A549 treated with RU486 at 1 μM for 4 hours (cell line): ENCODE measurements around the gene LCE1A. TPM values are rescaled to one million over a fixed set of nuclear protein-coding genes. Genes with fewer than 3 reads are reported as not detected.

ENCODE experiments used
- total RNA-seq: library from RNA; stranded (reverse); fragments of 200-300 nt; extraction: Qiagen RNA extraction; gene quantifications from 5 replicates; pipeline ENCODE4 v1.2.3, GENCODE V29; 2022; ENCODE audit warnings: low read depth

LCE1A gene, protein sequence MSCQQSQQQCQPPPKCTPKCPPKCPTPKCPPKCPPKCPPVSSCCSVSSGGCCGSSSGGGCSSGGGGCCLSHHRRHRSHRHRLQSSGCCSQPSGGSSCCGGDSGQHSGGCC
- total RNA-seq, result not detected in 5 replicates

DNA sequence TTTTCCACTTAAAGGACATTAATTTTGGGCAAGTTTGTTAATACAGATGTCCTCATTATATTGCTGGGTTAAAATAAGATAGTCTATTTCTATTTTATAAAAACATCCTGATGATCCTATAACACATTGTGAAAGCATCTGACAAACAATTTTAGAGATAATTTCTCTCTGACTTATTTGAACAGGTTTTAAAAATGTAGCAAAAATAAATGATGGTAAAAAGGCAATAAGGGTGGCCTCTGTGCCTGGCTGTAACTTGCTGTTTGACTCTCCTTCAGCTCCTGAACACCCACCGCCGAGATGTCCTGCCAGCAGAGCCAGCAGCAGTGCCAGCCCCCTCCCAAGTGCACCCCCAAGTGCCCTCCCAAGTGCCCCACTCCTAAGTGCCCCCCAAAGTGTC, at the start of gene LCE1A:
LCE1A (plus strand) TSS at position 301 of the 400 bp plus-strand sequence; CDS start at position 301, 0 bp downstream.

GRCh38 chr1:152786077-152786476, 41.2 kb upstream of the LCE1A start, which contains the start of gene LCE1E:
Gene LCE1E (plus strand): TSS chr1:152786257. CDS start chr1:152787300, 1,043 bp downstream.

GRCh38 chr1:152796421-152796820, 30.9 kb upstream of the LCE1A start, which contains the start of gene LCE1D:
Gene LCE1D (plus strand): TSS chr1:152796721. CDS start chr1:152797795, 1,074 bp downstream.

DNA sequence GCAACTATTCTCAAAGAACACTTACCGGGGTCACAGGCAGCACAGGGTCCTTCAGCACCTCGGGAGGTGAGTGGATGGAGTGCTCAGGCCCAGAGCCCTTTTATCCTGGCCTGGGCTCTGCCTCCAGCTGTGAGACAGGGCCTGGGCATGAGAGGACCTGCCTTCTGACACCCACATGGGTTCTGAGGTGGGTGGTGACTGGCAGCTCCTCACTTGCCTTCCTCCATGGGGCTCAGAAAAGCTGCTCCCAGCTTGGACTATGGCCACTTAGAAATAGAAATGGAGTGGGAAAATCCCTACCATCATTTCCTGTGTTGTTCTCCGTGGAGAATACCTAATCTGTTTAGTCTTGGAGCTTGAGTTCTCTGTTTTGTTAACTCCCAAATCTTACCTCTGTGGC, 20.7 kb upstream of the LCE1A start, which contains the start of gene LCE1C:
LCE1C (minus strand) TSS at position 76 of the 400 bp plus-strand sequence. CDS start 1,173 bp downstream, outside the sequence.

GRCh38 chr1:152811671-152812070, 15.6 kb upstream of the LCE1A start, which contains the start of gene LCE1B:
Gene LCE1B (plus strand): TSS chr1:152811971. CDS start chr1:152812447, 476 bp downstream.

DNA sequence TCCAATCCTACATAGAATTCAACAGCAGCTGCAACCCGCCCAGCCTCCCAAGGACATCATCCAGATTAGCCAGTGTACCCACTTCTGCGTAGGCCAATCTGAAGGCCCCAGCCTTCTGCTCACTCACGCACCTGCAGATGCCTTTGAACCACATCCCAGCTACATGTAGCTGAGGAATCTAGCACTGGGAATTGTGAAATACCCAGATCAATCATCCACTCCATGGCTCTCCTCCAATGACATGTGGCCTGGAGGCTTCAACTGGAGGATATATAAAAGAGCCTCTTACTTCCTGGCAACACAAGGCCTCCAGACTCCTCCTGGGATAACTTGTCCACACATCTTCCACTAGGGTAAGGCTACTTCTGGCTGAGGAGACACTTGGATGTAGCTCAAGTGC, 15.3 kb downstream of the LCE1A start, which contains the start of gene LCE6A:
LCE6A (plus strand) TSS at position 301 of the 400 bp plus-strand sequence. CDS start 665 bp downstream, outside the sequence.

GRCh38 chr1:152859696-152860095, 32.4 kb downstream of the LCE1A start, which contains the start of gene LCE7A:
Gene LCE7A (plus strand): TSS chr1:152859996. CDS start chr1:152860698, 702 bp downstream.

Other genes with a start within 250 kb of the LCE1A start
- 0.96 to 1.3 TPM (median 0.97 TPM) in 3 of 5 replicates, not detected in the others for gene LCE3D, start 247.0 kb upstream of the LCE1A start, total RNA-seq
- not detected in 5 replicates for gene LCE3C, start 227.2 kb upstream of the LCE1A start, total RNA-seq
- not detected in 5 replicates for gene LCE3B, start 213.7 kb upstream of the LCE1A start, total RNA-seq
- gene LCE3A, start 204.4 kb upstream of the LCE1A start, total RNA-seq, result not detected in 5 replicates
- not detected in 5 replicates for gene LCE2D, start 164.1 kb upstream of the LCE1A start, total RNA-seq
- not detected in 5 replicates for gene LCE2C, start 152.2 kb upstream of the LCE1A start, total RNA-seq
- not detected in 5 replicates for gene LCE2B, start 141.3 kb upstream of the LCE1A start, total RNA-seq
- gene LCE2A, start 129.1 kb upstream of the LCE1A start, total RNA-seq, result not detected in 5 replicates
- not detected in 5 replicates for gene LCE4A, start 119.3 kb upstream of the LCE1A start, total RNA-seq
- not detected in 5 replicates for gene KPRP, start 69.4 kb upstream of the LCE1A start, total RNA-seq
- gene LCE1F, start 52.3 kb upstream of the LCE1A start, total RNA-seq, result not detected in 5 replicates
- gene LCE1E, start 41.2 kb upstream of the LCE1A start, total RNA-seq, result 0.14 TPM in 1 of 5 replicates, not detected in the others
- not detected in 5 replicates for gene LCE1D, start 30.8 kb upstream of the LCE1A start, total RNA-seq
- not detected in 5 replicates for gene LCE1C, start 20.8 kb upstream of the LCE1A start, total RNA-seq
- not detected in 5 replicates for gene LCE1B, start 15.5 kb upstream of the LCE1A start, total RNA-seq
- gene LCE6A, start 15.4 kb downstream of the LCE1A start, total RNA-seq, result not detected in 5 replicates
- not detected in 5 replicates for gene LCE7A, start 32.5 kb downstream of the LCE1A start, total RNA-seq
- gene SMCP, start 50.8 kb downstream of the LCE1A start, total RNA-seq, result not detected in 5 replicates
- 0.08 TPM in 1 of 5 replicates, not detected in the others for gene IVL, start 81.1 kb downstream of the LCE1A start, total RNA-seq
- not detected in 5 replicates for gene SPRR5, start 119.7 kb downstream of the LCE1A start, total RNA-seq
- gene SPRR4, start 143.2 kb downstream of the LCE1A start, total RNA-seq, result not detected in 5 replicates
- gene SPRR1A, start 156.6 kb downstream of the LCE1A start, total RNA-seq, result not detected in 5 replicates
- gene SPRR3, start 174.3 kb downstream of the LCE1A start, total RNA-seq, result not detected in 5 replicates
- gene SPRR1B, start 203.7 kb downstream of the LCE1A start, total RNA-seq, result not detected in 5 replicates
- gene SPRR2D, start 213.6 kb downstream of the LCE1A start, total RNA-seq, result not detected in 5 replicates
- not detected in 5 replicates for gene SPRR2A, start 230.0 kb downstream of the LCE1A start, total RNA-seq
- gene SPRR2B, start 244.1 kb downstream of the LCE1A start, total RNA-seq, result not detected in 5 replicates